Hepatic stellate cell (primary cell): ENCODE results near the gene UTF1.
"Not testable (repeated sequence)": the region's sequence is repeated elsewhere in the genome, so short reads cannot be mapped to it uniquely, and the experiment has no call there.

ENCODE experiments used
- DNase-seq: peaks from one replicate; pipeline ENCODE4 v3.0.0; 2011; ENCODE audit warnings: low spot score

Gene UTF1

DNA sequence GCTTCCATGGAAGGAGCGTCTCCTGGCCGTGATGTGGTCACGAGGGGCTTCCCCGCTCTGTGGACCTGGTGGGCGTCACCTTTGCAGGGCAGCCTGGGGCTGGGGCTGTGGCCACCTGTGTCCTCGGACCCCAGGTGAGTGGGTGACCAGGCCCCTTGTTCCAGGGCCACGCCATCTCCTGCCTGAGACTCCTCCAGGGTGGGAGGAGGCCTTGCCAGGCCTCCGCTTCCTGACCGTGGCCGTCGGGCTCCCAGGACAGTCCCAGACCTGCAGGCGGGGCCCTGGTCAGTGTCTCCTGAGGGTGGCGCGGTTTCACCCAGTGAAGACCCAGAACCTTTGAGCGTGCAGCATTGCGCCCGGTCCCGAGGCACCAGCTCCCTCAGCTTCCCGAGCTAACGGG is 20.4 kb upstream of the UTF1 start:
- no peak for DNase-seq

DNA sequence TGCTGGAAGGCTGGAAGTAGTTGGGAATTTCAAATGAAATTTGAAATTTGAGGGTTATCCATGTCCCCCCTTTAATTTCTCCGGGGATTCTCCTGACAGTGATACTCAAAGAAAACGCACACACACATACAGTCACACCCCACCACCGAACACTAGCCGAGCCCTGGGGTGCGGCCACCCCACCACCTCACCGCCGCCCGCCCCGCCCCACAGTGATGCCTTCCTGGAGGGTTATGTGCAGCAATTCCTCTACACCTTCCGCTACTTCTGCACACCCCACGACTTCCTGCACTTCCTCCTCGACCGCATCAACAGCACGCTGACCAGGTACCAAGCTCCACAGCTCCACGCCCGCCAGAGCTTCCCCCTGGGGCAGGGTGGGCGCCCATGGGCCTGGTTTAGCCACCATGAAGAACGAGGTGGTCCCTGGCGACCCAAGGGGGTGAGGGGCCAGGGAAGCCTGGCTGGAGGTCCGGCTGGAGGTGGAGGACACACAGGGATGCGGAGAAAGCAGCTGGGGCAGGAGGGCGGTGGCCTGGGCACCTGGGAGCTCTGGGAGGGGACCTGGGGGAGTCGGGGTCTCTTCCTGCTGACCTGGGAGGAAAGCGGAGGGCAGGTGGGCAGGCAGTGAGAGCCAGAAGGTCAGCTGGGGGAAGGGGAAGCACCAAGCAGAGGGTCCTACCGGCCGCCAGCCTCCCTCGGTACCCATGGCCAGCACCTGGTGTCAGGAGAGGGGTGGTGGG is 19.4 kb upstream of the UTF1 start:
- no peak for DNase-seq

DNA sequence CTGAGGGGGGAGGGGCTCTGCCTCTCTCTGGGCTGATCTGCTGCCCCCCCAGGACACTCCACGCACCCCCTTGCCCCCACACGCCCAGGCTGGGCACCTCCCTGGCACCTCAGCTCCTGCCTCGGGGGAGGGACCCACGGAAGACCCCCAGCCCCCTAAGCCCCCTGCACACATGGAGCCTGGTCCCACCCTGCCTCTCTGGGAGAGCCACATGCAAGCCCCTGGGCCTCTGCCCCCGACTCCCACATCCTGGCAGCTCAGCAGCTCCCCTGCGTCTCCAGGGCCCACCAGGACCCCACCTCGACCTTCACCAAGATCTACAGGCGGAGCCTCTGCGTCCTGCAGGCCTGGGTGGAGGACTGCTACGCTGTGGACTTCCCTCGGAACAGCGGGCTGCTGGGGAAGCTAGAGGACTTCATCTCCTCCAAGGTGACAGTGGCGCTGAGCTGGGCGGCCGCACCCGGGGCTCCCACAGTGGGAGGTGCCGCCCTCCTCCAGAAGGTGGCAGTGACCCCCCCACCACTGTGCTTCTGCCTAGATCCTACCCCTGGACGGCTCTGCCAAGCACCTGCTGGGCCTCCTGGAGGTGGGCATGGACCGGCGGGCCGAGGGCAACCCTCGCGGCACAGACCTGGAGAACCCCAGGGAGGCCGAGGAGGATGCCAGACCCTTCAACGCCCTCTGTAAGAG is 18.7 kb upstream of the UTF1 start:
- no peak for DNase-seq

DNA sequence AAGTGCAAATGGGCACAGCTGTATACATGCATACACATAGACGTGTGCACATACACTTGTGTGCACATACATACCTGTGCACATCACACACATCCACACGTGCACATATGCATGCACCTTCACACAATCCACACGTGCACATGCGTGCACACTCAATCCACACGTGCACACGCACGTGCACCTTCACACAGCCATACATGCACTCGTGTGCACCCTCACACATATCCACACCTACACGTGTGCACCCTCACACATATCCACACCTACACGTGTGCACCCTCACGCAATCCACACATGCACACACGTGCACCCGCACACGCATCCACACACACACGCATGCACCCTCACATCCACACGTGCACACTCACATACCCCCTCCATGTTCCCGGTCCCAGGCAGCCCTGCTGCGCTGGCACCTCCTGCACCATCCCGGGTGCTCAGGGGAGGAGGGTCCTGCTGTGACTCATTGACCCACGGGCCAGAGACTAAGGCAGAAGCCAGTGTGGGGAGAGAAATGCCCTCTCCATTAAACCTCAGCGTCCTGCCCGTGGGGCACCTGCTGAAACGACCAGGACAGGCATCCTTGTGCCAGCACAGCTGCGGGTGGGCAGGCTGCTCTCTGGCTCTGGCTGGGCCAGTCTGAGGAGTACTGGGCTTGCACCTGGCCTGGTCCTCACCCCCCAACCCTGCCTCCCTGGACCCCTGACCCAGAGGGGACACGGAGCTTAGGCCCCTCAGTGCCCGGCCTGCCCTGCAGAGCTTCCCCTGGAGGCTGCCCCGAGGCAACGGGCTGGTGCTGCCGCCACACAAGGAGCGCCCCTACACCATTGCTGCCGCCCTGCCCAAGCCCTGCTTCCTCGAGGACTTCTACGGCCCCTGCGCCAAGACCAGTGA is 17.8 kb upstream of the UTF1 start:
- DNase-seq, result no peak

- DNase-seq, result no peak
Measured at GRCh38 chr10:133212853-133213494, 17.0 kb upstream of the UTF1 start.

- DNase-seq, result no peak
Measured at GRCh38 chr10:133213641-133214467, 16.2 kb upstream of the UTF1 start.

GRCh38 chr10:133214468-133215410 is 15.3 kb upstream of the UTF1 start:
- no peak for DNase-seq

GRCh38 chr10:133215586-133215985 is 14.4 kb upstream of the UTF1 start:
- no peak for DNase-seq

DNA sequence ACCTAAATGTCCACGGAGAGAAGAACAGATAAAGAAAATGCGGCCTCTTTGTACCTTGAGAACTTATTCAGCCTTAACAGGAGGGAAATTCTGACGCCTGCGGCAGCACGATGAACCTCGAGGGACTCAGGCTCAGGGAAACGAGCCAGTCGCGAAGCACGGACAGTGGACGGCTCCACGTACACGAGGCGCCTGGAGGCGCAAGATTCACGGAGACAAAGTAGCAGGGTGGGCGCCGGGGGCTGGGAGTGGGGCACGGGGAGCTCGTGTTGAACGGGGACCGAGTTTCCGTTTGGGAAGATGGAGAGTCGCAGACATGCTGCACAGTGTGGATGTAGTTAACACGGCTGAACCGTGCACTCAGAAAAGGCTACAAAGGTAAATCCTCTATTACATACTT is 13.2 kb upstream of the UTF1 start:
- DNase-seq, result no peak

GRCh38 chr10:133217800-133218589 is 12.0 kb upstream of the UTF1 start:
- DNase-seq, result no peak

- DNase-seq, result no peak
Measured at GRCh38 chr10:133218891-133219290, 11.1 kb upstream of the UTF1 start.

DNA sequence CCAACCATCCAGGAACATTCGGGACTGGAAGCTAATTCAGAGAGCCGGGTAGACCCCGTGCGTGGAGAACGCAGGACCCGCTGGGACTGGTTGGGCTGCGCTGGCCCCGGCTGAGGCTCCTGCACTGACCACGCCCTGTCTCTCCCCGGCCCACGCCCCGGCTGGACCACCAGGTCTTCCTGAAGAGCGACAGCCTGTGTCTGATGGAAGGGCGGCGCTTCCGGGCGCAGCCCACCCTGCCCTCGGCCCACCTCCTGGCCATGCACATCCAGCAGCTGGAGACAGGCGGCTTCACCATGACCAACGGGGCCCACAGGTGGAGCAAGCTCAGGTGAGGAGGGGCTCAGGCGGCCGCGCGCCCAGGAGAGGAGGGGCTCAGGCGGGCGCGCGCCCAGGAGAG is 10.2 kb upstream of the UTF1 start:
- no peak for DNase-seq

GRCh38 chr10:133221331-133221730 is 8.7 kb upstream of the UTF1 start:
- DNase-seq, result no peak

DNA sequence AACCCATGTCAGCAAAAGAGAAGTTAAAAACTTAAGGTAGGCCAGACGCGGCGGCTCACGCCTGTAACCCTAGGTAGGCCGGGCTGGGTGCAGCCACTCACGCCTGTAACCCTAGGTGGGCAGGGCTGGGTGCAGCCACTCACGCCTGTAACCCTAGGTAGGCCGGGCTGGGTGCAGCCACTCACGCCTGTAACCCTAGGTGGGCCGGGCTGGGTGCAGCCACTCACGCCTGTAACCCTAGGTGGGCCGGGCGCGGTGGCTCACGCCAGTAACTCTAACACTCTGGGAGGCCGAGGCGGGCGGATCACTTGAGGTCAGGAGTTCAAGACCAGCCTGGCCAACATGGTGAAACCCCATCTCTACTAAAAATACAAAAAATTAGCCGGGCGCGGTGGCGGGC is 8.3 kb upstream of the UTF1 start:
- DNase-seq, result not testable (repeated sequence)

DNA sequence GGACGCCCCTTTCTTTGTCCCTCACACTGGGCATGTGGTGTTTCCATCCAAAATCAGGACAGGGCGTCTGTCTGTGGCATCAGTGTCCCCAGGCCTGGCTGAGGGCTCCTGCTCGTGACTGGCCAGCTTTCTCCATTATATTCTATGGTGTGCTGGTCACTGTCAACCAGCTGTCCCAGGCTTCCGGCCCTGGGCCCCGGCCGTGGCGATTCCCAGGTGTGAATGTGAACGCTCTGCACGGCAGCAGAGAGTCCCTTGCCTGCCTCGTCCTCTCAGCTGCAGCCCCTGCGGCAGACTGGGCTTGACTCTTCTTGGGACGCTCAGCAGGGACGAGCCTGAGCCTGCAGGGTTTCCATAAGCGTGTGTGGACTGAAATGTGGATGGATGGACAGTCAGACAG is 5.9 kb upstream of the UTF1 start:
- no peak for DNase-seq

- DNase-seq, result peak; percentile 53
Measured at GRCh38 chr10:133224756-133225372, 5.2 kb upstream of the UTF1 start.

GRCh38 chr10:133225707-133226191 is 4.3 kb upstream of the UTF1 start:
- DNase-seq, result no peak

GRCh38 chr10:133226251-133226808 is 3.7 kb upstream of the UTF1 start:
- DNase-seq, result no peak
